Measurements from ENCODE around the gene IL1R2. TPM values are rescaled to one million over a fixed set of nuclear protein-coding genes. Genes with fewer than 3 reads are reported as not detected.

The IL1R2 gene
- total RNA-seq, result 19.0 TPM

GRCh38 chr2:101991721-101992145, at the start of gene IL1R2:
Gene IL1R2 (plus strand): TSS chr2:101991960. CDS start chr2:102008576, 16,616 bp downstream.
- peak; percentile 84 for ATAC-seq

DNA sequence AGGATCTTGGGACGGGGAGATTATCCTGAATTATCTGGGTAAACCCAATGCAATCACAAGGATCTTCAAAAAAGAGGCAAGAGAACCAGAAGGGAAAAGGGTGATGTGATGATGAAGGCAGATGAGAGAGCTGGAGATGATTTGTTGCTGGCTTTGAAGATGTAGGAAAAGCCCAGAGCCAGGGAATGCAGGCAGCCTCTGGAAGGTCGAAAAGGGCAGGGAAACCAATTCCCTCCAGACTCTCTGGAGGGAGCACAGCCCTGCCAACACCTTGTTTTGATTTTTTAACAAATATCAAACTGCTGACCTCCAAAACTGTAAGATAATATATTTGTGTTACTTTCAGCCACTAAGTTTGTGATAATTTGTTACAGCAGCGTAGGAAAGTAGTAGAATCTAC, 48.9 kb upstream of the IL1R2 start:
- ATAC-seq, result no peak

DNA sequence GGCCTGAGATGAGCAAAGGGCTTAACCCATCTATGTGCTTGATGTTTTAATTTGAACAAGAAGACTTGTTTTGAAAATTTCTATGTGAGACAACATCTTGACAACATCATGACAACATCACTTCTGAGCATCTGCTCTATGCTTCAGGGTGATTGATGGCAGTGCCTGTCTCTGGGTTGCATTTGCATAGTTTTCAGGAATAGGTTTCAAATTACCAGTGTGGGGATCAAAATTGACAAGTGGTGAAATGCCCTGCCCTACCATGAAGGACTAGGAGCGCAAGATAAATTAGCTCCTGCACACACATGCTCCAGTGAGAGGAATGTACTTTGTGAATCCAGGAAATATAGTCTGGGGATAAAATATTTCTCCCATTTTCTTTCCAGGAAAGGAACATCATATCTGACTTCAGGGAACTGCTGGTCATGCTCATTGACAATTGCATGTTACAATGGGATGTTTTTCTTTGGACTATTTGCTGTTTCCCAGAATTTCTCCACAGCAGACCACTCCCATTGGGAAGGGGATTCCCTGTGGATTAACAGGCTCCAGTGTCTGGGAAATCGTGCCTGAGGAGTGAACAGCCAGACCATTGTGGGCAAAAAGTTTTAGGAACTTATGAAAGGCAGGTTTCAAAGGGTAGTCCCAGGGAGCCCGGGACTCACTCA, 45.3 kb upstream of the IL1R2 start:
- peak; percentile 28 for ATAC-seq

DNA sequence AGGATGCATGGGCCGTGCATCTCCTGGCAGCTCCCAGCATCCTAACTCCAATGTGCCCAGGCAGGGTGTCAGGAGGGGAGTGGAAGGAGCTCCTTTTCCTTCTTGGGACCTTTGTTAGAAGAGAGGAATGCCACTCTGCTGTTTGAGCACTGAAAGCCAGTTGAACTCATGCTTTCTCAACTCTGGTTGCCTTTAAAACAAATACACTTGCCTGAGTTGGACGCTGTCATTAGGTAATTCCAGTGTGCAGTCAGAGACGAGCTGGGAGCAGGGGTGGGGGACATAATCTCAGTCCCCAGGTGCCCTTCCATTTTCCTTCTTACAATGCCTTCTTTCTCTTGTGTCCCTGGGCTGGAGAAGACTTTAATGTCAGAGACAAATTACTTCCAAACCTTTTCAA, 44.4 kb upstream of the IL1R2 start:
- ATAC-seq, result no peak

DNA sequence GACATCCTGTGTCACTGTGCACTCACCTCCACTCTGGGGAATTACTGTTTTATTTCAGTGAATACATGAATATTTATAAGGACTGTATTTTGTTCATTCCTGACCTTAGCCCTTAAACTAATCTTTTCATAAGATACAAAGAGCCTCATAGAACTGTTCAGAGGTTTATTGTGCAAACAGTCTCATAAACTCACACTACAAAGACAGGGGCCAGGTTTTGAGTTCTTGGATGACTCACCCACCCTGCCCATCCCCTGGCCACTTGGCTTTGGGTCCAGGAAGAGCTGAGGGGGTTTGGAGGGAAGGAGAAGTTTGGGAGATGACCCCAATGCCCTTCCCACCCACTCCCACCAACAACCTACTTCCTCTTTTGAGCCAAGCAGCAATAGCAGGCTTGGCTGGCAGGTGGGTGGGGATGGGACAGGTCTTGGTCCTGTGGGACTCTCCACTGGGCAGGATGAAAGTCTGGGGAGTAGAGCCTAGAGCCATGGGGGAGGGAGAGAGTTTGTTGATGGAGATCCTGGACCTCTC, 43.1 kb upstream of the IL1R2 start:
- no peak for ATAC-seq

- ATAC-seq, result peak; percentile 47
Observed at GRCh38 chr2:101949304-101949703, 42.5 kb upstream of the IL1R2 start.

- ATAC-seq, result no peak
Observed at GRCh38 chr2:101951296-101951695, 40.5 kb upstream of the IL1R2 start.

- ATAC-seq, result peak; percentile 67
Observed at GRCh38 chr2:101952551-101952950, 39.2 kb upstream of the IL1R2 start.

DNA sequence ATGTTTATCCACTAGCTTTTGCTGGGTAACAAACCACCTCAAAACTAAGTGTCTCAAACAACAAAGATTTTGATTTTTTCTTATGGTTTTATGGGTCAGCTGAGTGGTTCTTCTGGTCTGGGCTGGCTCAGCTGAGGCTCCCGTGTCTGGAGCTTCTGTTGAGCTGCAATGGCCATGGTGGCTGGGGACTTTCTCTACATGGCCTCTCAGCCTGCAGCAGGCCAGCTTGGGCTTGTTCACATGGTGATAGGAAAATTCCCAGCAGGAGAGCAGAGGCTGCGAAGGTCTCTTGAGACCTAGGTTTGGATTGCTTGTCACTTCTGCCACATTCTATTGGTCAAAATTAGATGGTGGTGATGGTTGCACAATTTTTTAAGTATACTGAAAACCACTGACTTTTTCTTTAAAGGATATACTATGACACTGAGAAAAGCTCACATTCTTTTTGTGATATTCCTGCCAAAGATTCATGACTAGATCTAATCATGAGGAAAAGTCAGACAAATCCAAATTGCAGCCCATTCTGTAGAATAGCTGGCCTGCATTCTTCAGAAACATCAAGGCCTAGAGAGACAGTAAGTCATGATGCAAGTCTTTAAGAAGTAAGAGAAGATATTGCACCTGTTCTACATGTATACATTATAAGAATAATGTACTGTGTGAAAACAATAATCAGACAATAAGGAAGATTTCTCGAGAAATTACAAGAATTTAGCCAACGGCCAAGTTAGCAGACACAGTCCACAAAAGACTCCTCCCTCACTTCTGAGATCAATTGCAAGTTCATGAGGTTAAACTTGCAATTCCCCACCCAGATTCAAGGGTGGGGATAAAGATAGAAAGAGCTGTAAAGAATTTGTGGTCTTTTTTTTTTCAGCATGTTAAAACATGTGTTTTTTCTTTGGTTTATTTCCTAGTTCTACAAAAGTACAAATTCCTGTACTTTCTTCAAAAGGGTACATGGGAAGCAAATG, 35.0 kb upstream of the IL1R2 start:
- ATAC-seq, result no peak

DNA sequence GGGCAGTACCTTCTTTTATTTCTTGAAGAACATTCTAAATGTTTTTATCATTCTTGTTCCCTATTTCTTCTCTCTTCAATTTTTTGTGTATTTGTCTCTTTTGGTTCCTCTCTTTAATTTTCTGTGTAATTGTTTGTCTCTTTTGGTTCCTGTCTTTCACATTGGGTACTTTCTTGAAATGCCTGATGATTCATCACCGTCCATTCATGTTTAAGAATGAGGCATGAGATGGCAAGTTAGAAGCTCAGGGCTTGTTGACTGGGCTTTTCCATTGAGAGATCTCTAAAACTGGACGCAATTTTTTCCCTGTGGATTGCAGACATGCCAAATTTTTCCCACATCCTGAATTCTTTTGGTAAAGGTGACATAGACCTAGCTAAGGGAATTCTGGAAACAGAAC, 33.7 kb upstream of the IL1R2 start:
- ATAC-seq, result peak; percentile 29

DNA sequence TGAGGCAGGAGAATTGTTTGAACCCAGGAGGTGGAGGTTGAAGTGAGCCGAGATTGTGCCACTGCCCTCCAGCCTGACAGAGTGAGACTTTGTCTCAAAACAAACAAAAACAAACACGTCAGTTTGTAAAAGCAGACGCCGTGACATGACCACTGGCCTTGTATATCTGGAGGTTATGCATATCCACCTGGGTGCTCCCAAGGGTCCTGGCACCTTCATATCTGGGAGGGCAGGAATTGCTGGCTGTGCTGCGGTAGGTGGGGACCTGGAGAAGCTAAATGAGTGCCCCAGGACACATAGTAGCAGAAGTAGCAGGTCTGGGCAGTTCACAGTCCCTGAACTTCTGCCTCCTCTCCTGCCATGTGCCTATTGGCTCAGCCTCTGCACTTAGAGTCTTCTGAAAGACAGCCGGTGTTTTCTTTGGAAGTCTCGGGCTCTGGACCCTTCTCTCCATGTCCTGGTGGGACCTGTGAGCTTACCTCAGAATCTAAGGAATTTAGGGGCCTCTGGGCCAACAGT, 30.9 kb upstream of the IL1R2 start:
- peak; percentile 24 for ATAC-seq

DNA sequence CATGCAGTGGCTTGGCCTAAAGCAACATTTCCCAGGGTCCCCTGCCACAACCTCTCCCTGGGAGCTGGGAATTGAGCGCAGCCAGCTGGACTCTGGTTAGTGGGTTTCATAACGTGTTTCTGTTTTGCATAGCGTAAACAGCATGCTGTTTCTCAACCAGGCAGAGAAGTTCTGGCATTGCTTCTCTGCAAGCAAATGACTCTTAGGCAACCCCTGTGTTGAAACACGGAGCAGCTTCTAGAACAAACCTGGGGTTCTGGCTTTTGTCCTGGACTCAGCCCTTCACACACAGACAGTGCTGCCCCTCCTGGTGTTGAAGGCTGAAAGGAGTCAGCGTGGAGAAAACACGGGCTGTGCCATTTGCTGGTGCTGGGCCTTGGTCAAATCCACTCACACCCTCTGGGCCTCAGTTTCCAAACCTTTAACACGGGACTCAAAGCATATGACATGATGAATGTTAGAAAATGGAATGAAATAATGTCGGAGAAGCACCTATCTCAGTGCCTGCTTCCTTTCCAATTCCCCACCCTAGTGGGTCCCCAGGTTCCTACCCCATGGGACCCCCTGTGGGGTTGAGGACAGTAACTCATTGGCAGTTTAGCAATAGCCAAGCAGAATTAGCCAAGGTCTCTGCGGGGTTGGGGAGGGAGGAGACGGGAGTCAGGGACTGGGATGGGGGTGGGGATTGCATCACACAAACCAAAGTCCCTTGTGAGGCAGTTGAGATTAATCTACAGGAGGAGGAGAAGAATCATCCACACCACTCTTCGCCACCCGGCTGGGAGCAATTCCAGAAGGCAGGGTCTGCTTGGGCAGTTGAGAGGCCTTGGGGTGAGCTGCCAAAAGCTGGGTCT, 30.2 kb upstream of the IL1R2 start:
- peak; percentile 76 for ATAC-seq

DNA sequence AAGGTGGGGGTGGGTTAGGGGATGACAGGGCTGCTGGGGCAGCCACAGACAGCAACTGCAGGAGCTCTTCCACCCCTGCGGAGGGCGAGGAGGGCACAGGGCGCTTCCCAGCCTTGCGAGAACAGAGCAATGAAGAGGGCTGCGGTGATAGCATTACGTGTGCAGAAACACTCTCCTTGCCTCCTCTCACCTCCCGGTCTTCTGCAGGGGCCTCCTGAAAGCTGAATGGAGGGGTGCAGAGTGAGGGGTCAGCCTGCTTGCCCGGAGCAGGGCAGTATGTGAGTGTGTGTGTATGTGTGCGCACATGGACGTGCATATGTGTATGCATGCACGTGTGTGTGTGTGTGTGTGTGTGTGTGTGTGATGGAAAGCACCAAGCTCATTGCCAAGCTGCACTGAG, 29.5 kb upstream of the IL1R2 start:
- ATAC-seq, result peak; percentile 30

DNA sequence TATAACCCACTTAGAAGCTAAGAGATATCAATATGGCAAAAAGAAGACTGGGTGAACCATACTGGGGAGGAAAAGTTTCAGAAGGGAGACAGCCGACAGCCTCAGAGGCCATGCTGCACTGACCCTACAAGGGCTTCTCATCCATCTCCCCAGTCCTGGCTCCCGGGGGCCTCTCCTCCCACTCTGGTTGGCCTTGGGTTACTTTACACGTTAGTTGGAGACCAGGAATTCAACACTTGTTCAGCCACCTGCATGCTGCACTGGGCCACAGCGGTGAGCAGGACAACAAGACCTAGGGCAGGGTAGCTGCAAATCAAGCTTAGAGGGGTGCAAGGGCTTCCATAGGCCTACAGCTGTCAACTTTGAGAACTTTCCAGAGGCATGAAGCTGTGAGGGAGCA, 28.6 kb upstream of the IL1R2 start:
- no peak for ATAC-seq

GRCh38 chr2:101967826-101968513, 23.8 kb upstream of the IL1R2 start:
- peak; percentile 25 for ATAC-seq

- ATAC-seq, result no peak
Observed at GRCh38 chr2:101969723-101970122, 22.0 kb upstream of the IL1R2 start.

DNA sequence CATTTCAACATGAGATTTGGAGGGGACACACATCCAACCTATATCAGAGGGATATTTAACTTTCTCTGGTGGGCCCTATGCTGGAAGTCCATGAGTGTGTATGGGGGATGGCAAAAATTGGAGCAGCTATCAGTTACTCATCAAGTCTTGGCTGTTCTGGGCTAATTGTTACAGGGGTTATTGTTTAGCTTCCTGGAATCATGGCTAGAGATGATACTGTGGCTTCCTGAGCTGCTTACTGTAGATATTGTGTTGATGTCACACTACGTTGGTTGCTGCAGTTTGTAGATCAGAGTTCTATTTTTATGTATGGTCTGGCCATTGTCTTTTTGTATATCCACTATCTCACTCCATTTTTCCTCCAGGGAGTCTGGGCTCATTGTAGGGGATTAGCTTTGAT, 20.9 kb upstream of the IL1R2 start:
- ATAC-seq, result no peak

DNA sequence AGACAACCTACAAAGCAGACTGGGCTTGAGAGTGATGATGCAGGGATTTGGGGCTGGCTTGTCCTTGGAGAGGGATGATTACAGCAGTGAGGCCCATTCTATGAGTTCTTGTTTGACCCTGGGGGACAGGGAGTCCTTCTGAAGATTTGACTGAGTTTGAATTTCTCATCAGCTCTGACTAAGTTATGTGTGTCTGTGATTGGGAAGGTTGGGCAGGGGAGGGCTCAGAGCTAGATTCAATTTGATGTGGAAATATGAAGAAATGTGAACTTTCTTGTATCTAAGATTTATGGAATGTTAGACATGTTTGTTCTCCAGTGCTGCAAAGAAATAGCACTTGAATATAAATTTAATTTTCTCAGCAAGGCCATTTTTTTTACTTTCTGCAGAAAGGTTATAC, 19.9 kb upstream of the IL1R2 start:
- no peak for ATAC-seq

- no peak for ATAC-seq
Observed at GRCh38 chr2:101972621-101973434, 18.9 kb upstream of the IL1R2 start.

DNA sequence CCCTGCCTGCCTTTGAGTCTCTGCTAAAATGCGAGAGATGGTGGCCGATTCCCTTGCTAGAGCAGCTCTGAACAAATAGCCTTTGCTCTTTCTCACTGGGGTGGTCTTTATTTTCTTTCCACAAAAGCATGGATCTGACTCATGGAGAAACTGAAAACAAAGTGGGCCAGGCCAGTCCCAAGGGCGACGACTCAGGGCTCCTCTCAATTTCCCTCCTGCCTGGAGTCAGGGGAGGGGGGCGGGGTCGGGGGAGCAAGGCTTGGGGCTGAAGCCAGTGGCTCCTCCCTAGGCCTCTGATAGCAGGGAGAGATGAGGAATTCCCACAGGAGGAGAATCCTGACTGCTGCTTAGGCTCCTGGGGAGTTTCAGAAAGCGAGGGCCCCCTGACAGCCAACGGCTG, 17.1 kb upstream of the IL1R2 start:
- no peak for ATAC-seq

Measured in esophagus mucosa (tissue), 1 donor.